Measurements from ENCODE around the gene CCDC27. TPM values are rescaled to one million over a fixed set of nuclear protein-coding genes. Genes with fewer than 3 reads are reported as not detected.

The CCDC27 gene
- total and polyA plus RNA-seq, 2 donors (not counting 1 experiment from before 2014, with no cell fraction given), result not detected

DNA sequence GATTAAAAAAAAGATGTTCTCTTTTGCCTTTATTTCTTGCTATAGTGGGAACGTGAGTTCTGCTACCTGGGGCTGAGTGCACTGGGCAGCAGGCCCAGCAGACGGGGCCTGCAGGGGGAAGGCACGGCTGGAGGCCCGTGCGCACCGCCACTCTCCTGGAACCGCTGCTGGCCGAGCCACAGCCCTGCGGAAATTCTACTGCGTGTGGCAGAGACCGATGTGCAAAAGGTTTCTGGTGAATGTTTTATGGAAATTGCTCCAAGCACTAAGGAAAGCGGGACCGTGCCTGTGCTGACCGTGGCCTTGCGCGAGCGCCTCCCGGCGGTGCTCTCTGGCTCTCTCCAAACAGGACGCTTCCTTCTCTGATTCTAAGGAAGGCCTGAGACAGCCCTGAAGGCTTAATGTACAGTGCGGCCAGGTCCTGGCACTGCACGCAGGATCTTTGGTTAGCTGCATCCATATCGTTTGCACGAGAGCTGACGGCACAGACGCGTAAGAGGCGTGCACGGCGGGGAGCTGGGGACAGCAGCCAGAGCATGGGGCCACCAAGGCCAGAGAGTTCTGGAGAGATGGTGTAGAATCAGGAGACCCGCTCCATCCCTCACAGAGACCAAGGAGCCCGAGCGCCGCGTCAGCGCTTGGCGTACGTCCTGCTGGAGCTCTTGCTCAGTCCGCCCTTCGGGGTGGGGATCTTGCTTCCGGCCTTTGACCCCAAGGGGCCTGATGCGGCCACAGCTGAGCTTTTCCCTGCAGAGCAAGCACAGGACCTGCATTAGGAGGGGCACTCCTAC, 62.7 kb downstream of the CCDC27 start:
- no peak overlapping the region for H3K27ac Mint-ChIP-seq
- intact Hi-C loops (cut with micrococcal nuclease), result no loop called here
- 95% methylated on average over 42 of the region's 42 CpGs for WGBS (ENCODE audit: insufficient coverage)
- no peaks in the 10 kb centered on the region for H4K20me1 ChIP-seq (ENCODE audit: control insufficient read depth, insufficient read depth, low read length, poor library complexity, severe bottlenecking)
- CTCF ChIA-PET, result no interaction called here
- no peaks in the 10 kb centered on the region for H3K4me1 Mint-ChIP-seq
- H3K36me3 ChIP-seq (replicated peaks in 1 of 2; ENCODE audit: control extremely low read depth in 1 of 2, control insufficient read depth in 1 of 2, extremely low read depth in 1 of 2, insufficient read depth in 2 of 2, low read length in 1 of 2), result peaks cover 1 to 24% of the 10 kb centered on the region in 2 experiments
- H3K27me3 ChIP-seq (replicated peaks in 1 of 4; ENCODE audit: control extremely low read depth in 1 of 4, control insufficient read depth in 3 of 4, insufficient read depth in 4 of 4, low read length in 3 of 4), result no peaks in the 10 kb centered on the region
- no peak overlapping the region for H3K4me3 ChIP-seq (ENCODE audit: control extremely low read depth in 1 of 5, extremely low read depth in 1 of 5, insufficient read depth in 1 of 5, low read depth in 2 of 5, low read length in 4 of 5)
- no peak overlapping the region for H2AFZ ChIP-seq (ENCODE audit: insufficient read depth, low read depth, low read length, poor library complexity, severe bottlenecking)
- no peak for ATAC-seq (ENCODE audit: low read depth)
- H3K9me3 ChIP-seq (ENCODE audit: control extremely low read depth in 1 of 3, control insufficient read depth in 2 of 3, insufficient read depth in 1 of 3, low read length in 2 of 3), result no peaks in the 10 kb centered on the region
- H3K9ac ChIP-seq (ENCODE audit: low read length), result no peak overlapping the region
- H3K9me3 Mint-ChIP-seq (ENCODE audit: insufficient read depth), result no peaks in the 10 kb centered on the region
- no peaks in the 10 kb centered on the region for H3K79me2 ChIP-seq (ENCODE audit: control insufficient read depth, insufficient read depth, low read length)
- no peak for DNase-seq
- H3K4me2 ChIP-seq (replicated peaks; ENCODE audit: low read depth, low read length, poor library complexity, severe bottlenecking), result no peak overlapping the region
- no peak for TF ChIP-seq EZH2 (IDR thresholded peaks at IDR 0.05; ENCODE audit: borderline replicate concordance, insufficient read depth, low read depth, low read length, poor library complexity, severe bottlenecking)
- TF ChIP-seq, protein P1, sequence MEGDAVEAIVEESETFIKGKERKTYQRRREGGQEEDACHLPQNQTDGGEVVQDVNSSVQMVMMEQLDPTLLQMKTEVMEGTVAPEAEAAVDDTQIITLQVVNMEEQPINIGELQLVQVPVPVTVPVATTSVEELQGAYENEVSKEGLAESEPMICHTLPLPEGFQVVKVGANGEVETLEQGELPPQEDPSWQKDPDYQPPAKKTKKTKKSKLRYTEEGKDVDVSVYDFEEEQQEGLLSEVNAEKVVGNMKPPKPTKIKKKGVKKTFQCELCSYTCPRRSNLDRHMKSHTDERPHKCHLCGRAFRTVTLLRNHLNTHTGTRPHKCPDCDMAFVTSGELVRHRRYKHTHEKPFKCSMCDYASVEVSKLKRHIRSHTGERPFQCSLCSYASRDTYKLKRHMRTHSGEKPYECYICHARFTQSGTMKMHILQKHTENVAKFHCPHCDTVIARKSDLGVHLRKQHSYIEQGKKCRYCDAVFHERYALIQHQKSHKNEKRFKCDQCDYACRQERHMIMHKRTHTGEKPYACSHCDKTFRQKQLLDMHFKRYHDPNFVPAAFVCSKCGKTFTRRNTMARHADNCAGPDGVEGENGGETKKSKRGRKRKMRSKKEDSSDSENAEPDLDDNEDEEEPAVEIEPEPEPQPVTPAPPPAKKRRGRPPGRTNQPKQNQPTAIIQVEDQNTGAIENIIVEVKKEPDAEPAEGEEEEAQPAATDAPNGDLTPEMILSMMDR (IDR thresholded peaks at IDR 0.05), result no peak
- no peak overlapping the region for H3K27ac ChIP-seq (ENCODE audit: low read length in 2 of 2)
- H3K4me1 ChIP-seq (ENCODE audit: control insufficient read depth in 2 of 2, insufficient read depth in 2 of 2, low read length in 2 of 2), result no peaks in the 10 kb centered on the region
- POLR2A ChIA-PET, result no interaction called here
- no peak overlapping the region for H3K4me3 Mint-ChIP-seq
- no peaks in the 10 kb centered on the region for H3K27me3 Mint-ChIP-seq

GRCh38 chr1:3816331-3817137, 64.3 kb downstream of the CCDC27 start:
- no peaks in the 10 kb centered on the region for H4K20me1 ChIP-seq (ENCODE audit: control insufficient read depth, insufficient read depth, low read length, poor library complexity, severe bottlenecking)
- H3K36me3 ChIP-seq (replicated peaks in 1 of 2; ENCODE audit: control extremely low read depth in 1 of 2, control insufficient read depth in 1 of 2, extremely low read depth in 1 of 2, insufficient read depth in 2 of 2, low read length in 1 of 2), result peaks cover 2 to 35% of the 10 kb centered on the region in 2 experiments
- WGBS (ENCODE audit: insufficient coverage), result 94% methylated on average over 38 of the region's 38 CpGs
- no peaks in the 10 kb centered on the region for H3K4me1 Mint-ChIP-seq
- TF ChIP-seq EZH2 (IDR thresholded peaks at IDR 0.05; ENCODE audit: borderline replicate concordance, insufficient read depth, low read depth, low read length, poor library complexity, severe bottlenecking), result no peak
- TF ChIP-seq, protein P1 (IDR thresholded peaks at IDR 0.05), result no peak
- H3K4me3 Mint-ChIP-seq, result no peak overlapping the region
- no peaks in the 10 kb centered on the region for H3K9me3 Mint-ChIP-seq (ENCODE audit: insufficient read depth)
- no peaks in the 10 kb centered on the region for H3K4me1 ChIP-seq (ENCODE audit: control insufficient read depth in 2 of 2, insufficient read depth in 2 of 2, low read length in 2 of 2)
- H3K79me2 ChIP-seq (ENCODE audit: control insufficient read depth, insufficient read depth, low read length), result no peaks in the 10 kb centered on the region
- DNase-seq (no peak), ATAC-seq (ENCODE audit: low read depth) (no peak)
- ChIA-PET POLR2A (no interaction called here), CTCF (interaction anchor here (1.7 kb wide), 1 partner anchor 15 kb away, joined by 4 read pairs; no protein-coding TSS in a partner anchor)
- H3K27ac ChIP-seq (ENCODE audit: low read length in 2 of 2), result no peak overlapping the region
- H3K9ac ChIP-seq (ENCODE audit: low read length), result no peak overlapping the region
- H3K4me3 ChIP-seq (ENCODE audit: control extremely low read depth in 1 of 5, extremely low read depth in 1 of 5, insufficient read depth in 1 of 5, low read depth in 2 of 5, low read length in 4 of 5), result no peak overlapping the region
- H3K9me3 ChIP-seq (ENCODE audit: control extremely low read depth in 1 of 3, control insufficient read depth in 2 of 3, insufficient read depth in 1 of 3, low read length in 2 of 3), result no peaks in the 10 kb centered on the region
- H2AFZ ChIP-seq (ENCODE audit: insufficient read depth, low read depth, low read length, poor library complexity, severe bottlenecking), result no peak overlapping the region
- intact Hi-C loops (cut with micrococcal nuclease), result no loop called here
- no peaks in the 10 kb centered on the region for H3K27me3 ChIP-seq (replicated peaks in 1 of 4; ENCODE audit: control extremely low read depth in 1 of 4, control insufficient read depth in 3 of 4, insufficient read depth in 4 of 4, low read length in 3 of 4)
- H3K4me2 ChIP-seq (replicated peaks; ENCODE audit: low read depth, low read length, poor library complexity, severe bottlenecking), result no peak overlapping the region
- H3K27ac Mint-ChIP-seq, result no peak overlapping the region
- H3K27me3 Mint-ChIP-seq, result no peaks in the 10 kb centered on the region
